Ishikawa (cell line): ENCODE measurements around the gene C6orf62.

ENCODE experiments used
- CEBPB ChIP-seq: IDR thresholded peaks from 2 replicates; pipeline ENCODE4 v1.6.1; 2012
- CREB1 ChIP-seq: IDR thresholded peaks from 2 replicates; pipeline ENCODE4 v1.6.1; 2012; ENCODE audit warnings: low read depth
- EGR1 ChIP-seq: IDR thresholded peaks from 2 replicates; pipeline ENCODE4 v1.6.1; 2012
- EP300 ChIP-seq: IDR thresholded peaks from 2 replicates; pipeline ENCODE4 v1.6.1; 2012; ENCODE audit warnings: borderline replicate concordance
- FOXM1 ChIP-seq: IDR thresholded peaks from 2 replicates; pipeline ENCODE4 v1.6.1; 2012; ENCODE audit warnings: low read depth, borderline replicate concordance
- NFIC ChIP-seq: IDR thresholded peaks from 2 replicates; pipeline ENCODE4 v1.6.1; 2012
- RAD21 ChIP-seq: IDR thresholded peaks from 2 replicates; pipeline ENCODE4 v1.6.1; 2012; ENCODE audit warnings: low read depth
- TAF1 ChIP-seq: IDR thresholded peaks from 2 replicates; pipeline ENCODE4 v1.6.1; 2012; ENCODE audit warnings: low read depth, mild to moderate bottlenecking
- TCF12 ChIP-seq: IDR thresholded peaks from 2 replicates; pipeline ENCODE4 v1.6.1; 2012; ENCODE audit warnings: low read depth
- TEAD4 ChIP-seq: IDR thresholded peaks from 2 replicates; pipeline ENCODE4 v1.6.1; 2012
- USF1 ChIP-seq: IDR thresholded peaks from 2 replicates; pipeline ENCODE4 v1.6.1; 2012
- YY1 ChIP-seq: IDR thresholded peaks from 2 replicates; pipeline ENCODE4 v1.6.1; 2012; ENCODE audit warnings: low read depth
- ZBTB7A ChIP-seq: IDR thresholded peaks from 2 replicates; pipeline ENCODE4 v1.6.1; 2012; ENCODE audit warnings: low read depth
- TF ChIP-seq, protein P1 (sequence below): IDR thresholded peaks from 2 replicates; pipeline ENCODE4 v1.6.1; 2012
- TF ChIP-seq, protein P2 (sequence below): IDR thresholded peaks from 2 replicates; pipeline ENCODE4 v1.6.1; 2012; ENCODE audit warnings: low read depth, mild to moderate bottlenecking

Gene C6orf62

GRCh38 chr6:24753545-24753944, 34.6 kb upstream of the C6orf62 start:
- TF ChIP-seq TEAD4, result no peak
- no peak for TF ChIP-seq EGR1
- TF ChIP-seq NFIC, result no peak
- no peak for TF ChIP-seq YY1

DNA sequence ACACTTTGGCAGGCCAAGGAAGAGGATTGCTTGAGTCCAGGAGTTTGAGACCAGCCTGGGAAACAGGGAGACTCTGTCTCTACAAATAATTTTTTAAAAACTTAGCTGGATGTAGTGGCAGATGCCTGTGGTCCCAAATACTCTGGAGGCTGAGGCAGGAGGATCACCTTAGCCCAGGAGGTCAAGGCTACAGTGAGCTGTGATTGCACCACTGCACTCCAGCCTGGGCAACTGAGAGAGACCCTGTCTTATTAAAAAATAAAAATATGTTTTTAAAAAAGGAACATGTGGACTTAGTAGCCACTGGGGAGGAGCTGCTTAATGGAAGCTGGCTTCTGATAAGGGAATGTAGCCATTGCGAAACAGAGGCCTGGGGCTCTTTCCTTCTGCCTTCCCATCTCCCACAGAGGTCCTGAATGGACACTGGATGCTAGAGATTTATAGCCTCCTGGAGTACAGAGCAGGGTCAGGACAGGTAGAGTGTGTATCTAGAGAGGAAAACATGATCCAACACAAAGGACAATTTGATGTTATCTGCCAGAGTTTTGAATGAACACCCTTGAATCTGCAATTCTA, 34.1 kb upstream of the C6orf62 start:
- TF ChIP-seq EP300 (no peak), CREB1 (no peak), CEBPB (peak; percentile 36; the same call in 1 of the 2 replicates)

- TF ChIP-seq RAD21, result no peak
- no peak for TF ChIP-seq USF1
- TF ChIP-seq, protein P1, sequence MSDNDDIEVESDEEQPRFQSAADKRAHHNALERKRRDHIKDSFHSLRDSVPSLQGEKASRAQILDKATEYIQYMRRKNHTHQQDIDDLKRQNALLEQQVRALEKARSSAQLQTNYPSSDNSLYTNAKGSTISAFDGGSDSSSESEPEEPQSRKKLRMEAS, result no peak
- no peak for TF ChIP-seq TEAD4
- TF ChIP-seq ZBTB7A, result no peak
- no peak for TF ChIP-seq CREB1
- TF ChIP-seq TAF1, result no peak
- TF ChIP-seq FOXM1, result no peak
- TF ChIP-seq TCF12, result no peak
- TF ChIP-seq, protein P2, sequence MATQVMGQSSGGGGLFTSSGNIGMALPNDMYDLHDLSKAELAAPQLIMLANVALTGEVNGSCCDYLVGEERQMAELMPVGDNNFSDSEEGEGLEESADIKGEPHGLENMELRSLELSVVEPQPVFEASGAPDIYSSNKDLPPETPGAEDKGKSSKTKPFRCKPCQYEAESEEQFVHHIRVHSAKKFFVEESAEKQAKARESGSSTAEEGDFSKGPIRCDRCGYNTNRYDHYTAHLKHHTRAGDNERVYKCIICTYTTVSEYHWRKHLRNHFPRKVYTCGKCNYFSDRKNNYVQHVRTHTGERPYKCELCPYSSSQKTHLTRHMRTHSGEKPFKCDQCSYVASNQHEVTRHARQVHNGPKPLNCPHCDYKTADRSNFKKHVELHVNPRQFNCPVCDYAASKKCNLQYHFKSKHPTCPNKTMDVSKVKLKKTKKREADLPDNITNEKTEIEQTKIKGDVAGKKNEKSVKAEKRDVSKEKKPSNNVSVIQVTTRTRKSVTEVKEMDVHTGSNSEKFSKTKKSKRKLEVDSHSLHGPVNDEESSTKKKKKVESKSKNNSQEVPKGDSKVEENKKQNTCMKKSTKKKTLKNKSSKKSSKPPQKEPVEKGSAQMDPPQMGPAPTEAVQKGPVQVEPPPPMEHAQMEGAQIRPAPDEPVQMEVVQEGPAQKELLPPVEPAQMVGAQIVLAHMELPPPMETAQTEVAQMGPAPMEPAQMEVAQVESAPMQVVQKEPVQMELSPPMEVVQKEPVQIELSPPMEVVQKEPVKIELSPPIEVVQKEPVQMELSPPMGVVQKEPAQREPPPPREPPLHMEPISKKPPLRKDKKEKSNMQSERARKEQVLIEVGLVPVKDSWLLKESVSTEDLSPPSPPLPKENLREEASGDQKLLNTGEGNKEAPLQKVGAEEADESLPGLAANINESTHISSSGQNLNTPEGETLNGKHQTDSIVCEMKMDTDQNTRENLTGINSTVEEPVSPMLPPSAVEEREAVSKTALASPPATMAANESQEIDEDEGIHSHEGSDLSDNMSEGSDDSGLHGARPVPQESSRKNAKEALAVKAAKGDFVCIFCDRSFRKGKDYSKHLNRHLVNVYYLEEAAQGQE, result no peak
- TF ChIP-seq CEBPB, result no peak
- no peak for TF ChIP-seq YY1
- TF ChIP-seq EGR1, result no peak
- no peak for TF ChIP-seq NFIC
- no peak for TF ChIP-seq EP300
These were observed 33.5 kb upstream of the C6orf62 start for GRCh38 chr6:24752503-24752902.

DNA sequence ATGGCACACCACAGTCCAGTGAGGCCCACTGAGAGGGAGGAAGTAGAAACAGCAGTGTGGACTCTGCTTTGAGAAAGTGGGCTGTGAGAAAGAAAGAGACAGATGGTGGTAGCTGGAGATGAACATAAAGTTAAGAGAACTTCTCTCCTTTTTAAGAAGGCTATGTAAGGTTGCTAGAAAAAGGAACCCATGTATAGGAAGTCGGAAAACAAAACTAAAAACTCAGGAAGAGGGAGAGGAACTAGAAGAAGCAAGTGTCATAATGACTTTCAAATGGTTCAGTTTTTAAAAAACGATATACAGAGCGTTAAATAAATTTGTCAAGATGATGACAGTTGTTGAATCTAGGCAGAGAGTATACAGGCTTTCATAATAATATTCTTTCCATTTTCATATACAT, 30.3 kb upstream of the C6orf62 start:
- TF ChIP-seq, protein P2, result no peak
- TF ChIP-seq EP300 (no peak), TEAD4 (no peak), CREB1 (no peak), RAD21 (no peak), NFIC (no peak), FOXM1 (no peak), TAF1 (no peak), EGR1 (no peak), TCF12 (no peak), USF1 (no peak), YY1 (no peak), ZBTB7A (no peak), CEBPB (no peak)
- TF ChIP-seq, protein P1, result no peak

- TF ChIP-seq USF1, result no peak
- no peak for TF ChIP-seq YY1
- no peak for TF ChIP-seq EP300
- TF ChIP-seq EGR1, result no peak
These were observed 26.0 kb upstream of the C6orf62 start for GRCh38 chr6:24744911-24745310.

GRCh38 chr6:24743944-24744335, 25.0 kb upstream of the C6orf62 start:
- TF ChIP-seq USF1 (no peak), ZBTB7A (no peak), TCF12 (no peak), YY1 (no peak), FOXM1 (no peak), NFIC (no peak), EGR1 (no peak)
- TF ChIP-seq, protein P2, result no peak
